ENCODE data around the gene RGS18. TPM values are rescaled to one million over a fixed set of nuclear protein-coding genes. Genes with fewer than 3 reads are reported as not detected.

Gene RGS18
- total and polyA plus RNA-seq, 9 of the 15 experiments (the other 6 are each of a cell fraction or from before 2014, with no cell fraction given), result 0.03 to 0.11 (median 0.05) TPM; not detected in 5

- TF ChIP-seq ZNF592 (IDR thresholded peaks at IDR 0.05), result 0 out of 2 replicates have a peak, but pooled peaks have one; percentile 40
- no peak for TF ChIP-seq CSDE1 (IDR thresholded peaks at IDR 0.05)
Observed at GRCh38 chr1:192171123-192171522, 12.9 kb downstream of the RGS18 start (continued).

GRCh38 chr1:192175971-192176370 lies 17.7 kb downstream of the RGS18 start:
- H3K4me2 ChIP-seq (ENCODE audit: insufficient read depth, low read length), result no peak overlapping the region
- H4K20me1 ChIP-seq (replicated peaks; ENCODE audit: control insufficient read depth, insufficient read depth, low read length), result no peaks in the 10 kb centered on the region
- H3K4me1 ChIP-seq (replicated peaks in 1 of 2; ENCODE audit: control insufficient read depth in 2 of 2, insufficient read depth in 2 of 2, low read length in 2 of 2), result peaks cover 0 to 4% of the 10 kb centered on the region in 2 experiments; a peak in 2 of 5 replicates
- FAIRE-seq (no peak), DNase-seq (ENCODE audit: extremely low read depth in 1 of 4, low spot score in 3 of 4) (no peak), ATAC-seq (no peak)
- CTCF ChIA-PET (ENCODE audit: low intra/inter-chr PET ratio), result no interaction called here
- H3K9me1 ChIP-seq (ENCODE audit: control insufficient read depth, insufficient read depth, low read length), result no peaks in the 10 kb centered on the region
- POLR2A ChIA-PET, result no interaction called here
- WGBS (ENCODE audit: insufficient coverage, low coverage, missing lambda C conversion rate), result 38% methylated on average over 2 of the region's 2 CpGs
- in situ Hi-C loops (cut with MboI) (no loop called here), intact Hi-C loops (cut with micrococcal nuclease) (no loop called here)
- no peaks in the 10 kb centered on the region for H3K79me2 ChIP-seq (ENCODE audit: control insufficient read depth, insufficient read depth, low read length)
- no peaks in the 10 kb centered on the region for H3K27me3 ChIP-seq (ENCODE audit: control insufficient read depth in 2 of 2, insufficient read depth in 2 of 2, low read length in 2 of 2)
- H2AFZ ChIP-seq (ENCODE audit: low read depth, low read length), result no peak overlapping the region
- no TSS peak for BruUV-seq (replicated peaks)
- TF ChIP-seq C11orf30 (IDR thresholded peaks at IDR 0.05; ENCODE audit: low read depth) (peak; percentile 56; the same call in 1 of the 2 replicates), CXXC5 (CRISPR knock-in tag; IDR thresholded peaks at IDR 0.05) (no peak), PCBP2 (IDR thresholded peaks at IDR 0.05; ENCODE audit: low read depth, low read length, poor library complexity, severe bottlenecking) (no peak), MAFK (IDR thresholded peaks at IDR 0.05; ENCODE audit: low read length) (peak; percentile 70), CREB3L1 (IDR thresholded peaks at IDR 0.05; ENCODE audit: borderline replicate concordance, low read depth) (no peak), MAFF (IDR thresholded peaks at IDR 0.05; ENCODE audit: low read length) (peak; percentile 69), ZKSCAN1 (IDR thresholded peaks at IDR 0.05; ENCODE audit: low read depth, low read length) (no peak), MAFG (tag; conservative IDR thresholded peaks at IDR 0.05) (peak; percentile 32; the same call in 1 of the 2 replicates), VEZF1 (CRISPR knock-in tag; IDR thresholded peaks at IDR 0.05) (no peak), ZNF316 (IDR thresholded peaks at IDR 0.05) (peak; percentile 88)
- no peaks in the 10 kb centered on the region for H3K9me3 ChIP-seq (replicated peaks; ENCODE audit: control insufficient read depth, insufficient read depth, low read depth, low read length)
- no peak overlapping the region for H3K9ac ChIP-seq (ENCODE audit: insufficient read depth in 1 of 2, low read depth in 2 of 2, low read length in 2 of 2)
- no peak overlapping the region for H3K27ac ChIP-seq (ENCODE audit: extremely low read depth, low read depth, low read length)
- no peak overlapping the region for H3K4me3 ChIP-seq
- no peaks in the 10 kb centered on the region for H3K36me3 ChIP-seq (ENCODE audit: control insufficient read depth, insufficient read depth, low read length)
